Activated CD4-positive, alpha-beta T cell treated with anti-CD3 and anti-CD28 coated beads for 24 hours (primary cell): ENCODE data around the gene GRIN2D.

Experiments used
- DNase-seq, 2 donors: peaks; one replicate each; pipeline ENCODE4 v3.0.0-alpha.2; 2020; ENCODE audit warnings: low read depth in 2 of 2

The GRIN2D gene

GRCh38 chr19:48441360-48442050, 48.0 kb downstream of the GRIN2D start:
- DNase-seq, result no peak

GRCh38 chr19:48442116-48443035, 48.9 kb downstream of the GRIN2D start:
- no peak for DNase-seq

- DNase-seq, result no peak
Observed at GRCh38 chr19:48443256-48443655, 49.8 kb downstream of the GRIN2D start.
